SK-N-MC (cell line): ENCODE data around the gene TRIM2.

ENCODE experiments used
- DNase-seq: peaks from one replicate; pipeline ENCODE4 v3.0.0-alpha.2; 2011; ENCODE audit warnings: low read depth, low spot score
- H3K27ac ChIP-seq: fragments of 200-600 bp; sonication (generic); 2 replicates; pipeline ENCODE4 v1.5.1; 2016; ENCODE audit warnings: mixed run types
- H3K36me3 ChIP-seq: fragments of 200-600 bp; sonication (generic); 2 replicates; pipeline ENCODE4 v1.6.1; 2017; ENCODE audit warnings: antibody characterized with exemption, low read length, mixed read lengths; ENCODE audit not compliant: insufficient read depth
- H3K4me3 ChIP-seq: fragments of 200-600 bp; sonication (generic); 2 replicates; pipeline ENCODE4 v1.5.1; 2016
- H3K9ac ChIP-seq: fragments of 200-600 bp; sonication (generic); 2 replicates; pipeline ENCODE4 v1.8.0; 2017; ENCODE audit warnings: mixed run types, mixed read lengths; ENCODE audit not compliant: insufficient read length
- H3K9me3 ChIP-seq: fragments of 200-600 bp; sonication (generic); 2 replicates; pipeline ENCODE4 v1.6.1; 2017; ENCODE audit warnings: low read depth, mild to moderate bottlenecking, antibody characterized with exemption, low read length, moderate library complexity, mixed read lengths
- EZH2 ChIP-seq: fragments of 200-600 bp; sonication (generic); IDR thresholded peaks from one replicate; pipeline ENCODE4 v1.6.1; 2017; ENCODE audit warnings: antibody characterized with exemption
- FOXP2 ChIP-seq: optimal IDR thresholded peaks from 2 replicates; pipeline ENCODE3; 2011; ENCODE audit warnings: mild to moderate bottlenecking, moderate library complexity; ENCODE audit not compliant: insufficient read depth; ENCODE audit errors: extremely low read length, control extremely low read depth
- POLR2AphosphoS5 ChIP-seq: IDR thresholded peaks from 2 replicates; pipeline ENCODE4 v1.6.1; 2012; ENCODE audit warnings: mild to moderate bottlenecking, low read depth, low read length, borderline replicate concordance

TRIM2 gene

GRCh38 chr4:153276971-153277370, 72.7 kb downstream of the TRIM2 start:
- Histone ChIP-seq H3K4me3 (no peak overlapping the region), H3K36me3 (peaks cover 41% of the 10 kb centered on the region), H3K9ac (no peak overlapping the region), H3K27ac (no peak overlapping the region), H3K9me3 (no peaks in the 10 kb centered on the region)
- no peak for TF ChIP-seq EZH2
- no peak for TF ChIP-seq POLR2AphosphoS5
- no peak for TF ChIP-seq FOXP2
- no peak for DNase-seq

GRCh38 chr4:153281476-153281875, 77.2 kb downstream of the TRIM2 start:
- H3K4me3 ChIP-seq = no peak overlapping the region
- no peak overlapping the region for H3K27ac ChIP-seq
- peaks cover 13% of the 10 kb centered on the region; the same call in 1 of the 2 replicates for H3K9me3 ChIP-seq
- TF ChIP-seq POLR2AphosphoS5 (no peak), FOXP2 (no peak), EZH2 (no peak)
- no peak overlapping the region for H3K9ac ChIP-seq
- no peak for DNase-seq
- H3K36me3 ChIP-seq = peaks cover 69% of the 10 kb centered on the region

DNA sequence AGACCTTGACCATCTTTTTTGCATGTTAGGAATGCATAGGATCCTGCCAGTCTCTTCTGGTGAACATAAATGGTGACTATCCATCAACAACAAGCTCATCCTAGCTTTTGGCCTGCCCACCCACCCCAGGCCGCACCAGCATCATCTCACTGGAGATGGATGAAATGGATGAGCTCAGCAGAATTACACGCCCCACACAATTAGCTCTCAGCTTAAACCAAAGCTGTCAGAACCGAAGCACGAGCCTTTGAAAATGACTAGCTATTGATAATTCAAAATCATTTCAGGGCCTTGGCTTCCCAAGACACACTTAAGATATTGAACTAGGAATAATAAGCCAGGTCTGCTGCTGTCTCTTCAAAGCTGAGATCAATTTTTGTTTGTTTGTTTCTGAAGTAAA, 77.8 kb downstream of the TRIM2 start:
- H3K9me3 ChIP-seq = peaks cover 13% of the 10 kb centered on the region; the same call in 1 of the 2 replicates
- peaks cover 70% of the 10 kb centered on the region for H3K36me3 ChIP-seq
- H3K4me3 ChIP-seq = no peak overlapping the region
- H3K9ac ChIP-seq = no peak overlapping the region
- H3K27ac ChIP-seq = no peak overlapping the region
- DNase-seq = no peak
- TF ChIP-seq EZH2 (no peak), FOXP2 (no peak), POLR2AphosphoS5 (no peak)

- peaks cover 15% of the 10 kb centered on the region; the same call in 1 of the 2 replicates for H3K9me3 ChIP-seq
- no peak overlapping the region for H3K4me3 ChIP-seq
- no peak overlapping the region for H3K27ac ChIP-seq
- no peak for TF ChIP-seq EZH2
- TF ChIP-seq FOXP2 = no peak
- no peak for TF ChIP-seq POLR2AphosphoS5
- peaks cover 70% of the 10 kb centered on the region for H3K36me3 ChIP-seq
- H3K9ac ChIP-seq = no peak overlapping the region
- DNase-seq = no peak
Measured at GRCh38 chr4:153283260-153283659, 79.0 kb downstream of the TRIM2 start.

GRCh38 chr4:153290134-153290533, 85.9 kb downstream of the TRIM2 start:
- Histone ChIP-seq H3K27ac (peak overlapping the region; percentile 20; the same call in 1 of the 2 replicates), H3K4me3 (no peak overlapping the region), H3K9ac (no peak overlapping the region), H3K9me3 (peaks cover 10% of the 10 kb centered on the region; the same call in 1 of the 2 replicates), H3K36me3 (peaks cover 90% of the 10 kb centered on the region)
- DNase-seq = no peak
- TF ChIP-seq POLR2AphosphoS5 (no peak), EZH2 (no peak), FOXP2 (no peak)

DNA sequence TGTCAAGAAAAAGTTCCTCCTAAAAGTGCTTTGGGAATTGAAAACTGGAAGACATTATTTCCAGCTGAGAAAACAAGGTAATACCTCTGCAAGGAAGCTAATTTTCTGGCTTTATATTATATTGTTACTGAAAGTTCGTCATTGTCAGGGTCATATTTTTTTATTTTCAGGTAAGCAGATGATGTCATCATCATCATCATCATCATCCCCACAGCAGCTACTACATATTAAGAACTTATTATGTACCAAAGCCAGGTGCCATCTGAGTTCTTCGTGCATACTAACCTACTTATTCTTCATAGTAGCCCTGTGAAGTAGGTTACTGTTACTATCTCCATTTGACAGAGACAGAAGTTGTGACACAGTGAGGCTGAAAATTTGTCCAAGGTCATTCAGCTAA, 87.3 kb downstream of the TRIM2 start:
- Histone ChIP-seq H3K9me3 (peaks cover 9% of the 10 kb centered on the region), H3K4me3 (no peak overlapping the region), H3K9ac (no peak overlapping the region), H3K27ac (no peak overlapping the region), H3K36me3 (peaks cover 88% of the 10 kb centered on the region)
- no peak for TF ChIP-seq EZH2
- TF ChIP-seq FOXP2 = no peak
- TF ChIP-seq POLR2AphosphoS5 = no peak
- DNase-seq = no peak

GRCh38 chr4:153292897-153293741, 88.9 kb downstream of the TRIM2 start:
- TF ChIP-seq FOXP2 (no peak), POLR2AphosphoS5 (no peak), EZH2 (no peak)

DNA sequence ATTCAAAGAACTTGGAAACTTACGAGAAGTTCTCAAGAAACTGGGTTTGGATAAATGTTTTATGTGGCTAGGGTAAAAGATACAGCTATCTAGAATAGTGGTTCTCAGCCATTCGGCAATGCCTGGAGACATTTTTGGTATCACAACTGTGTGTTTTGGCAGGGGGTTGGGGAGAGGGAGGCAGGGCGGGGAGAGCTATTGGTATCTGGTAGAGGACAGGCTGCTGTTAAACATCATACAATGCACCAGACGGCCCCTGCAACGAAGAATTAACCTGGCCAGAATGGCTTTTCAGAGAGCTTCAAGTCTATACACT, 89.5 kb downstream of the TRIM2 start:
- peaks cover 89% of the 10 kb centered on the region for H3K36me3 ChIP-seq

More at GRCh38 chr4:153292897-153293741, 88.9 kb downstream of the TRIM2 start:
- Histone ChIP-seq H3K9ac (no peak overlapping the region), H3K27ac (no peak overlapping the region), H3K9me3 (peaks cover 8% of the 10 kb centered on the region), H3K36me3 (peaks cover 88% of the 10 kb centered on the region), H3K4me3 (no peak overlapping the region)
- no peak for DNase-seq

DNA sequence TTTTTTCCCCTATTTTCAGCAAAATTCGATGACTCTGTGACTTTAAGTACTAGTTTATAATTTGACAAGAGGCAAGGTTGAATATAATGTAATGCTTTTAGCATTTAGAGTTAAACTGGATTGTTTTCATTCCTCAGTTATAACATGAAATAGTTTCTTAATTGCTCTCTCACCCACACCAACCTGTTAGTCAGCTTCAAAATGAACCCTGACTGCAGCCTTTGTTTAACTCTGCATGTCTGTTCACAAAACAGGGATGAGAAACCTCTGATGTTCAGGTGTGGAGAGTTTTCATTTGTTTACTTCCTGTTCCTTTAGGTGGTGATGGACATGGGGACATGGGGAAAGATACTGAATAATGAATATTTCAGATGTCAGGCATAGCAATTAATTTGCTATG, 90.4 kb downstream of the TRIM2 start:
- H3K36me3 ChIP-seq = peaks cover 89% of the 10 kb centered on the region
- no peak overlapping the region for H3K4me3 ChIP-seq
- H3K27ac ChIP-seq = no peak overlapping the region
- DNase-seq = no peak
- no peak overlapping the region for H3K9ac ChIP-seq
- peaks cover 1% of the 10 kb centered on the region; the same call in 1 of the 2 replicates for H3K9me3 ChIP-seq
- TF ChIP-seq POLR2AphosphoS5 (no peak), FOXP2 (no peak)

More for the DNA sequence above, 89.5 kb downstream of the TRIM2 start:
- DNase-seq = no peak
- Histone ChIP-seq H3K27ac (no peak overlapping the region), H3K4me3 (no peak overlapping the region), H3K9me3 (peaks cover 3% of the 10 kb centered on the region; the same call in 1 of the 2 replicates), H3K9ac (no peak overlapping the region)
- no peak for TF ChIP-seq FOXP2
- TF ChIP-seq EZH2 = no peak
- no peak for TF ChIP-seq POLR2AphosphoS5
